GM21737 (cell line): ENCODE data around the gene PFDN2.

Source experiments
- ATAC-seq: cut with Tn5 transposase; IDR thresholded peaks from one replicate; pipeline ENCODE4 v1.9.1; 2021; ENCODE audit warnings: mild to moderate bottlenecking, moderate library complexity; ENCODE audit not compliant: unreplicated experiment

The PFDN2 gene

DNA sequence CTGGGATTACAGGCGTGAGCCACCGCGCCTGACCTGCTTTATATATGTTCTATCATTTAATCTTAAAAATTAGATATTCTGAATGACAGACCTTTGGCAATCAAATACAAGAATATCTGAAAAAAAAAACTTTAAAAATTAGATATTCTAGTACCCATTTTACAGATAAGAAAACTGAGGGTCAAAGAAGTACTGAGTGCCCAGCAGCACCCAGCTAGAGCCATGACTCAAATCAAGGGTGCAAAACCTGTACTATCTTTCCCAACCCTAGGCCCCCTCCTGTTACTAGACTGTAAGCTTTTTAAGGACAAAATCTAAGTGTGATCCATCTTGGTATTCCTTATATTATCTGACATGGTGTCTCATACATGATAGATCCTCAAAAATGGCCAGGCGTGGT is 56.4 kb downstream of the PFDN2 start:
- no peak for ATAC-seq

GRCh38 chr1:161059293-161059692 is 58.5 kb downstream of the PFDN2 start:
- no peak for ATAC-seq

DNA sequence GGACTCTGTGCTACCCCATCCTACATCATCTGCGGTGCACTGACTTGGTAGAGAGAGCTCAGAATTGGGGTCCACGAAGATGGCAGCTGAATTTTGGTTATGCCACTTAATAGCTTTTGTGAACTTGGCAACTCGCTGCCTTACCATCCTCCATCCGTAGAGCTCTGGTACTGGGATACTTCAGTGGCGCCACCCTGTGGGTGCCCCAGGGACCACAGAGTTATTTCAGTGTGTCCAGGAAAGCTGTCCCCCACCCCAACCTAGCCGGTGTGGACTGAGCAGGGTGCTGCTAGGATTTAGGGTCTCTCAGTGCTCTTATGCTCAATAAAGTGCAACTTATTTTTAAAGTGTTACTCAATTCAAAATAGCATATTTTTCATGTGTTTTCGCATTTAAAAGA is 63.0 kb downstream of the PFDN2 start:
- no peak for ATAC-seq

GRCh38 chr1:161054232-161054631 is 63.6 kb downstream of the PFDN2 start:
- ATAC-seq: no peak

DNA sequence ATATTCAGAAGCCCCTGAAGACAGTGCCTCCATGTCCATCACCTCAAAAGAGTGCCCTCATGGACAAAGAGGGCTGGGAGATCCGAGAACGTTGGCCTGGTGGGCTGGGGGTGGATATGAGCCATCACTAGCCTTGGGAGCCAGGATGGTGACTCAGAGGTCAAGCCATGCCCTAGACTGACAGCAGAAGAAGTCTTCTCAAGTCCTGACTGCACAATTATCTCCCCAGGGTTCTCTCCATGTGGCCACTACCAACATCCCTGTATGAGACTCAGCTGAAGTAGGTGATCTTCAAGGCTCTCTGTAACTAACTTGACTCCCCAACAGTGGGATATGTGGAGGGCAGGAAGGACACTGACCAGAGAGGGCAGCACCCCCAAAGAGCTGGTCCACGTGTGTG is 64.9 kb downstream of the PFDN2 start:
- ATAC-seq: no peak

DNA sequence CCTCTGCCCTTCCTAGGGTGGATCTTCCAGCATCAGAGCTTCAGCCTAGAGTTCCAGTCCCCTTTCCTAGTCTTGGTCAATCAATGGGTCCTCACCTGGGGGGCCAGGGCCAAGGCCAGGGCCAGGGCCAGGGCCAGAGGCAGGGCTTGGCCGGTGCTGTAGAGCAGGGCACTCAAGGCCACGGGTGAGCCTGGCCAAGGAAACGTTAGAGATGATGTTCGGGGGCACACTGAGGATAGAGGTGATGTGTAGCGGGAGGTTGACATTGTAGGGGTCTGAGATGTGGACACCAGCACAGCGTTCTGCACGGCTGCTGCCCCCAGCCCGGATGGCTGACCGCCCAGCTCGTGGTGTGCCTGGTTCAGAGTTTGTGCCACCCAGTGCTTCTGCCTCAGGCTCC is 66.6 kb downstream of the PFDN2 start:
- no peak for ATAC-seq
